GM12874 (cell line): ENCODE results near the gene ERAS.

Experiments used
- CTCF ChIP-seq: IDR thresholded peaks from 2 replicates; pipeline ENCODE4 v1.5.1; 2011; ENCODE audit warnings: low read depth, mild to moderate bottlenecking, control low read depth, low read length, moderate library complexity; ENCODE audit not compliant: insufficient read depth

ERAS gene

GRCh38 chrX:48815266-48815665 lies 11.0 kb upstream of the ERAS start:
- no peak for TF ChIP-seq CTCF

- TF ChIP-seq CTCF = no peak
These were observed 10.1 kb upstream of the ERAS start for GRCh38 chrX:48816014-48816810.

GRCh38 chrX:48818098-48818497 lies 8.2 kb upstream of the ERAS start:
- no peak for TF ChIP-seq CTCF

GRCh38 chrX:48818866-48819265 lies 7.4 kb upstream of the ERAS start:
- TF ChIP-seq CTCF = no peak

- TF ChIP-seq CTCF = no peak
These were observed 3.3 kb upstream of the ERAS start for GRCh38 chrX:48823053-48823452.

GRCh38 chrX:48824066-48824465 lies 2.2 kb upstream of the ERAS start:
- no peak for TF ChIP-seq CTCF

GRCh38 chrX:48826876-48827653 lies 752 bp downstream of the ERAS start:
- TF ChIP-seq CTCF = no peak
